Right lobe of liver (tissue), 6 donors: ENCODE results near the gene PNLDC1. TPM values are rescaled to one million over a fixed set of nuclear protein-coding genes. Genes with fewer than 3 reads are reported as not detected.

Source experiments
- ATAC-seq, 4 donors: fragments of 200-7000 bp; cut with Tn5 transposase; one replicate each; pipeline ENCODE4 v1.9.1; 2020; ENCODE audit warnings: mild to moderate bottlenecking in 4 of 4, moderate library complexity in 4 of 4
- DNase-seq, 3 donors: peaks; one replicate each; pipeline ENCODE4 v3.0.0-alpha.2; 2020
- H3K27ac ChIP-seq, 3 donors: fragments of 200-600 bp; one replicate each; pipeline ENCODE4 v1.8.0; 2022
- H3K27me3 ChIP-seq, 2 donors: fragments of 200-600 bp; one replicate each; pipeline ENCODE4 v1.8.0; 2022
- H3K36me3 ChIP-seq, 4 donors: fragments of 200-600 bp; sonication (generic) in 1 of 4; one replicate each; pipeline versions ENCODE4 v1.5.1 to v1.8.0; 2017 to 2022; ENCODE audit warnings: control low read depth in 1 of 4
- H3K4me1 ChIP-seq, 4 donors: fragments of 200-600 bp; sonication (generic) in 1 of 4; one replicate each; pipeline versions ENCODE4 v1.5.1 to v1.8.0; 2017 to 2022; ENCODE audit warnings: control low read depth in 1 of 4
- H3K4me3 ChIP-seq, 3 donors: fragments of 200-600 bp; one replicate each; pipeline ENCODE4 v1.8.0; 2022
- H3K9me3 ChIP-seq, 4 donors: fragments of 200-600 bp; sonication (generic) in 1 of 4; one replicate each; pipeline versions ENCODE4 v1.5.1 to v1.8.0; 2017 to 2022; ENCODE audit warnings: control low read depth in 1 of 4
- CTCF ChIP-seq, 4 donors: fragments of 200-600 bp in 3 of 4; fragments of 450-650 bp in 1 of 4; IDR thresholded peaks; one replicate each; pipeline versions ENCODE4 v1.5.1 to v1.8.0; 2016 to 2022; ENCODE audit warnings: antibody characterized with exemption in 4 of 4, mild to moderate bottlenecking in 2 of 4
- POLR2A ChIP-seq: fragments of 450-650 bp; IDR thresholded peaks from one replicate; pipeline ENCODE4 v1.6.1; 2017; ENCODE audit warnings: antibody characterized with exemption, mild to moderate bottlenecking
- WGBS: methylation state at CpG from one replicate; pipeline ENCODE4 v1.1.6; 2018; ENCODE audit warnings: low coverage, low lambda C conversion rate; ENCODE audit not compliant: insufficient coverage; ENCODE audit errors: missing lambda C conversion rate; 5-methylcytosine and 5-hydroxymethylcytosine counted together
- intact Hi-C, 2 donors: fragments of 100-400 bp; cut with DNase I; formaldehyde crosslinking; loops; one replicate each; pipeline versions ENCODE4 v1.11.2 to v1.14.1; 2022
- long read RNA-seq: library from polyadenylated mRNA; unstranded; transcript quantifications from one replicate; pipeline ENCODE4 v2.0.0, GENCODE V29; 2019
- total RNA-seq, 6 experiments: library from RNA; depleted of rRNA in 2 of 6; stranded (reverse); fragments of >200 nt in 2 of 6; fragmentation: NEBNext Ultra II Directional in 3 of 6; extraction: Animal tissue kit (Norgen Biotek cat#: 25700) in 3 of 6; gene quantifications; one replicate each; pipeline versions ENCODE4 v1.1.0 to v1.2.4, GENCODE V29; 2016 to 2023
- donor health status: DM: no; HTN: yes; CAD: no.
- donor health status: DM: no; HTN: no; CAD: no.
- donor health status: DM: no; HTN: no; CAD: no.
- donor health status: DM: no; HTN: yes; CAD: no.
- donor health status: DM: no; HTN: yes; CAD: no.

PNLDC1 gene
- total RNA-seq = under 1 TPM in 1 of 6 experiments, not detected in 5; 0.15 TPM
- long read RNA-seq = 0 reads

- Histone ChIP-seq H3K27me3 (no peaks in the 10 kb centered on the region), H3K4me3 (no peak within 1 kb of the TSS), H3K4me1 (peaks cover 0 to 2% (median 0%) of the 10 kb centered on the region in 4 donors), H3K9me3 (no peaks in the 10 kb centered on the region), H3K36me3 (peaks cover 3 to 33% (median 15%) of the 10 kb centered on the region in 4 donors), H3K27ac (no peak within 1 kb of the TSS)
- intact Hi-C loops = no loop called here
- TF ChIP-seq POLR2A (no peak), CTCF (IDR thresholded peaks at IDR 0.05) (no peak)
- WGBS = 95% methylated on average over 13 of the region's 50 CpGs
- ATAC-seq (peak in 1 of 4 donors; percentile 19), DNase-seq (no peak)
Measured at GRCh38 chr6:159800141-159800865, at the start of gene PNLDC1. TSS of gene PNLDC1 (plus strand) at chr6:159800276. CDS start at chr6:159800308, 32 bp downstream.

- WGBS = 60% methylated on average over 2 of the region's 3 CpGs
- Histone ChIP-seq H3K36me3 (peaks cover 4 to 85% (median 23%) of the 10 kb centered on the region in 4 donors), H3K4me3 (no peak overlapping the region), H3K27ac (no peak overlapping the region), H3K4me1 (peaks cover 0 to 3% (median 0%) of the 10 kb centered on the region in 4 donors), H3K9me3 (no peaks in the 10 kb centered on the region), H3K27me3 (no peaks in the 10 kb centered on the region)
- ATAC-seq (no peak), DNase-seq (no peak)
- intact Hi-C loops = no loop called here
- TF ChIP-seq POLR2A = no peak
- TF ChIP-seq CTCF (IDR thresholded peaks at IDR 0.05) = no peak
Measured at GRCh38 chr6:159751448-159751847, 48.6 kb upstream of the PNLDC1 start.

- DNase-seq = no peak
- Histone ChIP-seq H3K4me1 (no peaks in the 10 kb centered on the region), H3K27me3 (no peaks in the 10 kb centered on the region), H3K4me3 (no peak overlapping the region), H3K27ac (no peak overlapping the region), H3K36me3 (peaks cover 4 to 69% (median 17%) of the 10 kb centered on the region in 4 donors), H3K9me3 (no peaks in the 10 kb centered on the region)
- intact Hi-C loops = no loop called here
- TF ChIP-seq CTCF (IDR thresholded peaks at IDR 0.05) (no peak), POLR2A (no peak)
- ATAC-seq = no peak
- 80% methylated on average over 6 of the region's 6 CpGs for WGBS
Measured at GRCh38 chr6:159753081-159753872, 46.8 kb upstream of the PNLDC1 start.

- intact Hi-C loops = no loop called here
Measured at GRCh38 chr6:159754401-159754800, 45.7 kb upstream of the PNLDC1 start.

More at GRCh38 chr6:159754401-159754800, 45.7 kb upstream of the PNLDC1 start:
- Histone ChIP-seq H3K4me3 (no peak overlapping the region), H3K9me3 (no peaks in the 10 kb centered on the region), H3K36me3 (peaks cover 2 to 65% (median 11%) of the 10 kb centered on the region in 4 donors), H3K27ac (no peak overlapping the region), H3K27me3 (no peaks in the 10 kb centered on the region), H3K4me1 (no peaks in the 10 kb centered on the region)
- 100% methylated on average over 1 of the region's 2 CpGs for WGBS
- DNase-seq (no peak), ATAC-seq (no peak)
- TF ChIP-seq POLR2A = no peak
- no peak for TF ChIP-seq CTCF (IDR thresholded peaks at IDR 0.05)
